HG02610 (cell line): ENCODE data around the gene OR10H5.
"Not testable (repeated sequence)": the region's sequence is repeated elsewhere in the genome, so short reads cannot be mapped to it uniquely, and the experiment has no call there.

Experiments used
- ATAC-seq: cut with Tn5 transposase; IDR thresholded peaks from one replicate; pipeline ENCODE4 v1.9.1; 2021; ENCODE audit warnings: mild to moderate bottlenecking, moderate library complexity; ENCODE audit not compliant: unreplicated experiment

OR10H5 gene

GRCh38 chr19:15787611-15788155 lies at the start of gene OR10H5:
Gene OR10H5, plus strand, starts transcription at chr19:15787661. Its CDS starts 6,388 bp downstream, at chr19:15794049.
- ATAC-seq = no peak

- no peak for ATAC-seq
Observed at GRCh38 chr19:15737722-15738121, 49.7 kb upstream of the OR10H5 start, which contains the start of gene OR10H3. Gene OR10H3, plus strand, starts transcription at chr19:15737985. Its CDS starts 3,408 bp downstream, at chr19:15741393.

DNA sequence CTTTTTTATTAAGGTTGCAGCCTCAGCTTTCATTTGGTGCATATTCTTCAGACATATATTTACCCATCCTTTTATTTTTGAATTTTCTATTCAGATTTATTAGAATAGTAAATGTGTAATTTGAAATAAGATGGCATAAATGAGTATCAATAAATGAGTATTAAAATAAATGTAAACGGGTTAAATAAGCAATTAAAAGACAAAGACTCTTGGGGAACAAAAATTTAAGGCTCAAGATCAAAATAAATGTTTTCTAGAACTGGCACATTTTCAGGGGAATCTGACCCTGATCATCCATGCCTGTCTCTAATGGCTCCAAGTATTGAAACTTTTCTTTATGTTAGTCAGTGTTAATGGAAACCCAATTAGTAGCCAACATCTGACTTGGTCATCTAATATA lies 46.7 kb upstream of the OR10H5 start:
- no peak for ATAC-seq

DNA sequence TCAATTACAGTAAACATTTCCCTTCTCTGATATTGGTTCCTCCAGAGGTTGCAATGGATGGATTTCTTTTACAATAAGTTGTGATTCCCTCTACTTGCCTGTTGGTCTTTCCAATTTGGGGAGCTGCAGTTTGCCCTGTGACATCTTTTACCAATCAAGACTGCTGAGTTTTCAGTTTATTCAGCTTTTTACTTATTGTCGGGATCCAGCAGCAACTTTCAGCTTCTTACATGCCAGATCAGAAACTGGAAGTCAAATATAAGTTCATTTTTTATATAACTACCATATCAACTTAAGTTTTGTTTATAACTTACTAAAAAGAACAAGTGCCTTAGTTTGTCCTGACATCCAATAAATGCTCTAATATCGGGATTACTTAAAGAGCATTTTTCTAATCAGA lies 39.2 kb upstream of the OR10H5 start:
- ATAC-seq = no peak

GRCh38 chr19:15758379-15758778 lies 29.1 kb upstream of the OR10H5 start:
- ATAC-seq = no peak

- no peak for ATAC-seq
Observed at GRCh38 chr19:15759962-15760565, 27.4 kb upstream of the OR10H5 start.

GRCh38 chr19:15769586-15769985 lies 17.9 kb upstream of the OR10H5 start:
- ATAC-seq = no peak

- ATAC-seq = not testable (repeated sequence)
Observed at GRCh38 chr19:15774159-15774558, 13.3 kb upstream of the OR10H5 start.

- no peak for ATAC-seq
Observed at GRCh38 chr19:15775249-15775648, 12.2 kb upstream of the OR10H5 start.

DNA sequence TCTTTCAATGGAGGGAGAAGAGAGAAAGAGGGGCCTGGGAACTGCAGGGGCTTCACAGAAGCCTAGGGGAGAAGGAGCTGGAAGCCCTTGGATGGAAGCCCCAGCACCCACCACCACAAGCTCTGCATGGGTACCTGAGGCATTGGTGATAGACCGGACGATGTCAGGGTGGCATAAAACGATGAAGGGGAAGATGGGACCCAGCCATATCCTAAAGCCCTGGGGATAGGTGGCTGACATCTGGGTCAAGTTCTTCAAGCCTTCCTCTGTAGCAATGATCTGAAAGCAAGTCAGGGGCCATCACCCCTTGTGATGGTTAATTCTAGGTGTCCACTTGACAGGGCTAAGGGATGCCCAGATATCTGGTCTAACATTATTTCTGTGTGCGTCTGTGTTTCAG lies 11.2 kb upstream of the OR10H5 start:
- no peak for ATAC-seq

- ATAC-seq = no peak
Observed at GRCh38 chr19:15776991-15777970, 10.2 kb upstream of the OR10H5 start.

DNA sequence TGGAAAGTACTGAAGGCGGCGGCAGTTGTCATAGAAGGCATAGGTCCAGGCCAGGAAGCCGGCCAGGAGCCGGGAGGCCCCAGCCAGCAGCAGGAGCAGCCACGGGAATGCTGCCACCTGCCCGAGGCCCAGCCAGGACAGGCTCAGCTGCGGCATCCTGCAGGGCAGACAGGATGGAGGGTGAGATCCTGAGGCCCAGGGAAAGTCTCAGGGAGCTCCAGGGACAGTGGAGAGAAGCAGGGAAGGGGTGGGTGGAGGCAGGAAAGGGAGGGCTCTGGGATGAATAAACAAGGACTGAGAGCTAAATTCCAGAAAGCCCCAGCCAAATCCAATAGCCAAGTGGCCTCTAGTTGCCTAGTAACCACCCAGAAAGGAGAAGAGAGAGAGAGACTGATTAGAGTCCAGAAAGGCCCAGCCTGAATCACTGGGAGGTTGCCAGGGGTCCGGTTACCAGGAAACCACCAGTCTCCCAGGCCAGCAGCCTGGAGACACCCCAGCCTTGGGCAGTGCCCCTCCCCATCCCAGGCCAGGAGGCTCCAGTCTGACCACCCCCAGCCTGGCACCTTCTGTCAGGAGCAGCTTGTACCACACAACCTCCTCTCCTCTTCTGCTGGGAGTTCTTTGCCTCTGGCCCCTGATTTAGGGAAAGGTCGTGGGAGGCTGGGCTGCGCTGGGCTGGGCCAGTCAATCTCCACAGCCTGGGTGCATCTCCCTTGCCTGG lies 7.5 kb upstream of the OR10H5 start:
- ATAC-seq = no peak

- no peak for ATAC-seq
Observed at GRCh38 chr19:15780610-15781418, 6.6 kb upstream of the OR10H5 start.

DNA sequence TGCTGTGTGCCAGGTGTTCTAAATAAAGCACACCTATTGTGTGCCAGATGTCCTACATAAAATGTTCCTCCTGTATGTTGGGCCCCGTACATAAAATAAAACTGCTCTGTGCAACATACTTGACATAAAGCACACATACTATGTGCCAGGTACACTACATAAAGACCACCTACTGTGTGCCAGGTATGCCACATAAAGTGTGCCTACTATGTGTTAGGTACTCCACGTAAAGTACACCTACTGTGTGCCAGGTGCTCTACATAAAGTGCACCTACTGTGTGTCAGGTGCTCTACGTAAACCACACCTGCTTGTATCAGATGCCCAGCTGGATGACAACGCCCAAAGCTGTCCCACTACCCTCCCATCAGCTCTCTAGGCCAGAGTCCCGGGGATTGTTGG lies 5.8 kb upstream of the OR10H5 start:
- ATAC-seq = no peak

- no peak for ATAC-seq
Observed at GRCh38 chr19:15782211-15782610, 5.2 kb upstream of the OR10H5 start.

GRCh38 chr19:15782896-15783295 lies 4.6 kb upstream of the OR10H5 start:
- ATAC-seq = not testable (repeated sequence)

- no peak for ATAC-seq
Observed at GRCh38 chr19:15788594-15789270, 1.3 kb downstream of the OR10H5 start.

DNA sequence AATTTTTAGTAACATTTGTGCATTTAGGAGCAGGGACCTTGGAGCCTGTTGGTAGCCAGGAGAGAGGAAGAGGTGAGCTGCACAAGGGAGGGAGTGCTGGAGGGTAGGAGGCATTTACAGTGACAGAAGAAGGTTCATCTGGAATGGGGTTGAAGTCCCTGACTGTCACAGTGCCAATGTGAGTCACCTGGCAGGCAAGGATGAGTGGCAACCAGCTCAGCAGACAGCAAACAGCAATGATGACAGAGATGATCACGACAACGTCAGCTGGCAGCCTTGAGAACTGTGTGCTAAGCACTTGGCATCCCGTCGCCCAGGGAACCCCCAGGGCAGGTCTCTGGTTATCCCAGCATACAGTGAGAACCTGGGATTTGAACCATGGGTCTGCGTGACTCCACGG lies 2.6 kb downstream of the OR10H5 start:
- ATAC-seq = no peak

- not testable (repeated sequence) for ATAC-seq
Observed at GRCh38 chr19:15794279-15794678, 6.8 kb downstream of the OR10H5 start.

DNA sequence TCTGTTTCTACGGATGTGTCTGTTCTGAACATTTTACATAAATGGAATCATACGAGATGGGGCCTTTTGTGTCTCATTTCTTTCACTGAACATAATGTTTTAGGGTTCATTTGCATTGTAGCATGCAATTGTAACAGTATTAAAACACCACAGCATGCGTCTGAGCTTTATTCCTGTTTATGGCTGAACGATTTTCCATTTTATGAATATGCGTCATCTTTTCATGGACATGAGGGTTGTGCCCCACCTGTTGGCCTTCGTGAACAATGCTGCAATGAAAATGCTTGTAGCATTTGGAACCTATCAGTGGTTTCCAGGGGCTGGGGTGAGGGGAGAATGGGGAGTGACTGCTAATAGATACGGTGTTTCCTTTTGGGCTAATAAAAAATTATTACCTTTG lies 22.9 kb downstream of the OR10H5 start:
- ATAC-seq = no peak
